Measurements from ENCODE around the gene SLC38A11. TPM values are rescaled to one million over a fixed set of nuclear protein-coding genes. Genes with fewer than 3 reads are reported as not detected.
A peak's percentile ranks its signal among the peaks of the same experiment; 100 is the strongest.

Gene SLC38A11
- polyA plus RNA-seq, 3 donors = 0.07 TPM; not detected in 2

DNA sequence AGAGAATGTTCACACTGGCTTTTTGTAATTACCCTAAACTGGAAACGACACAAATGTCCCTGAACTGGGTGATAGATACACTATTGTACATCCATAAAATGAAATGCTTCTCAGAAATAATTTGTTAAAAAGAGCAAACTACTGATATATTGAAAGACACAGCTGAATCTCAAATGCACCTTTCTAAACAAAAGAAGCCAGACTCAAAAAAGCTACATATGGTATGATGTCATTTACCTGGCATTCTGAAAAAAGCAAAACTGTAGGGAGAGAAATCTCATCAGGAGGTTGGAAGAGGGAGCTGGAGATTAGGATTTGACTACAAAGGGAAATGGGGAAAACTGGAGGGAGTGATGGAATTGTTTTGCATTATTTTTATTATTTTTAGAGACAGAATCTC, 12.0 kb downstream of the SLC38A11 start:
- Mint-ChIP-seq H3K4me3 (no peak overlapping the region), H3K27me3 (ENCODE audit: low read depth in 3 of 3) (peaks cover 0 to 1% (median 0%) of the 10 kb centered on the region in 3 donors), H3K36me3 (no peaks in the 10 kb centered on the region), H3K4me1 (no peaks in the 10 kb centered on the region), H3K9me3 (no peaks in the 10 kb centered on the region), H3K27ac (no peak overlapping the region)
- H3K4me3 ChIP-seq (replicated peaks in 1 of 3; ENCODE audit: low read depth in 2 of 3, low read length in 3 of 3) = no peak overlapping the region
- no peaks in the 10 kb centered on the region for H4K20me1 ChIP-seq (ENCODE audit: insufficient read depth, low read length)
- no peak for DNase-seq
- H3K4me1 ChIP-seq (ENCODE audit: control insufficient read depth in 1 of 2, insufficient read depth in 2 of 2, low read length in 2 of 2) = peaks cover 0 to under 1% of the 10 kb centered on the region in 2 donors
- no peaks in the 10 kb centered on the region for H3K36me3 ChIP-seq (replicated peaks in 1 of 2; ENCODE audit: control insufficient read depth in 1 of 2, insufficient read depth in 2 of 2, low read length in 2 of 2)
- no peaks in the 10 kb centered on the region for H3K27me3 ChIP-seq (ENCODE audit: control insufficient read depth in 2 of 2, insufficient read depth in 2 of 2, low read length in 2 of 2)
- no peak overlapping the region for H2AFZ ChIP-seq (ENCODE audit: insufficient read depth, low read depth, low read length, poor library complexity, severe bottlenecking)
- no peak overlapping the region for H3K4me2 ChIP-seq (replicated peaks; ENCODE audit: extremely low read depth, low read length, poor library complexity, severe bottlenecking)
- no peak overlapping the region for H3K9ac ChIP-seq (ENCODE audit: insufficient read depth, low read length, poor library complexity, severe bottlenecking)
- no peaks in the 10 kb centered on the region for H3K9me3 ChIP-seq (replicated peaks in 1 of 2; ENCODE audit: control insufficient read depth in 1 of 2, insufficient read depth in 1 of 2, low read length in 2 of 2)
- H3K27ac ChIP-seq (ENCODE audit: low read depth in 1 of 2, low read length in 2 of 2) = no peak overlapping the region
- intact Hi-C loops (cut with micrococcal nuclease) = no loop called here
- H3K79me2 ChIP-seq (ENCODE audit: insufficient read depth, low read length) = no peaks in the 10 kb centered on the region
- TF ChIP-seq, protein P1, sequence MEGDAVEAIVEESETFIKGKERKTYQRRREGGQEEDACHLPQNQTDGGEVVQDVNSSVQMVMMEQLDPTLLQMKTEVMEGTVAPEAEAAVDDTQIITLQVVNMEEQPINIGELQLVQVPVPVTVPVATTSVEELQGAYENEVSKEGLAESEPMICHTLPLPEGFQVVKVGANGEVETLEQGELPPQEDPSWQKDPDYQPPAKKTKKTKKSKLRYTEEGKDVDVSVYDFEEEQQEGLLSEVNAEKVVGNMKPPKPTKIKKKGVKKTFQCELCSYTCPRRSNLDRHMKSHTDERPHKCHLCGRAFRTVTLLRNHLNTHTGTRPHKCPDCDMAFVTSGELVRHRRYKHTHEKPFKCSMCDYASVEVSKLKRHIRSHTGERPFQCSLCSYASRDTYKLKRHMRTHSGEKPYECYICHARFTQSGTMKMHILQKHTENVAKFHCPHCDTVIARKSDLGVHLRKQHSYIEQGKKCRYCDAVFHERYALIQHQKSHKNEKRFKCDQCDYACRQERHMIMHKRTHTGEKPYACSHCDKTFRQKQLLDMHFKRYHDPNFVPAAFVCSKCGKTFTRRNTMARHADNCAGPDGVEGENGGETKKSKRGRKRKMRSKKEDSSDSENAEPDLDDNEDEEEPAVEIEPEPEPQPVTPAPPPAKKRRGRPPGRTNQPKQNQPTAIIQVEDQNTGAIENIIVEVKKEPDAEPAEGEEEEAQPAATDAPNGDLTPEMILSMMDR (IDR thresholded peaks at IDR 0.05) = no peak
- WGBS (ENCODE audit: insufficient coverage) = no CpG with 5 or more reads among the region's 1 CpG

DNA sequence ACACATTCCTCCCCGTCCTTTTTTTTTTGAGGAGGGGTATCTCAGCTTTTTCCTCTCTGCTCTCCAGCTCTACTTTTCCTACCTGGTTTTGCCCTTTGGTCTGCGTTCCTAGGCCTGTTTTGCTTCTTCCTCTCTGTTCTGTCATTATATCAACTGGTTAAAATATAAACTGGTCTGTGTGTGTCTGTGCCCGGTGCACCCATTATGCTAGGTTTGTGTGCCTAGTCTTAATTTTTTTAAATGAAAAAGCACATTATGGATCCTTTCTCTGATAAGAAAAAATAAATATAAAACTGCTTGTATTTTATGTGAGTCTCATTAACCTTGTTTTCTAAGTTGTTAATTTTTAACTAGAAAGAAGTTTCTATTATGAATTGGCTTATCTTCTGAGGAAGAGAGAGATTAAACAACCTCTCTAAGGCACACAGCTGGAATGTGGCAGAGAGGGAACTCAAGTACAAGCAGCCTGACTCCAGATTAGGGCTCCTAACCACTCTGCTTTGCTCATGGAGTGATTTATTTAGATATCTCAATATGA, 17.4 kb downstream of the SLC38A11 start:
- Mint-ChIP-seq H3K27me3 (ENCODE audit: low read depth in 3 of 3) (no peaks in the 10 kb centered on the region), H3K9me3 (no peaks in the 10 kb centered on the region), H3K4me1 (peaks cover 9% of the 10 kb centered on the region), H3K4me3 (no peak overlapping the region), H3K36me3 (no peaks in the 10 kb centered on the region), H3K27ac (no peak overlapping the region)
- no peaks in the 10 kb centered on the region for H3K27me3 ChIP-seq (ENCODE audit: control insufficient read depth in 2 of 2, insufficient read depth in 2 of 2, low read length in 2 of 2)
- H3K36me3 ChIP-seq (replicated peaks in 1 of 2; ENCODE audit: control insufficient read depth in 1 of 2, insufficient read depth in 2 of 2, low read length in 2 of 2) = no peaks in the 10 kb centered on the region
- intact Hi-C loops (cut with micrococcal nuclease) = no loop called here
- no peak for DNase-seq
- H2AFZ ChIP-seq (ENCODE audit: insufficient read depth, low read depth, low read length, poor library complexity, severe bottlenecking) = peak overlapping the region; percentile 9
- no CpG with 5 or more reads among the region's 3 CpGs for WGBS (ENCODE audit: insufficient coverage)
- no peaks in the 10 kb centered on the region for H4K20me1 ChIP-seq (ENCODE audit: insufficient read depth, low read length)
- no peaks in the 10 kb centered on the region for H3K9me3 ChIP-seq (replicated peaks in 1 of 2; ENCODE audit: control insufficient read depth in 1 of 2, insufficient read depth in 1 of 2, low read length in 2 of 2)
- H3K9ac ChIP-seq (ENCODE audit: insufficient read depth, low read length, poor library complexity, severe bottlenecking) = no peak overlapping the region
- no peak overlapping the region for H3K27ac ChIP-seq (ENCODE audit: low read depth in 1 of 2, low read length in 2 of 2)
- H3K4me3 ChIP-seq (replicated peaks in 1 of 3; ENCODE audit: low read depth in 2 of 3, low read length in 3 of 3) = no peak overlapping the region
- no peak overlapping the region for H3K4me2 ChIP-seq (replicated peaks; ENCODE audit: extremely low read depth, low read length, poor library complexity, severe bottlenecking)
- H3K4me1 ChIP-seq (ENCODE audit: control insufficient read depth in 1 of 2, insufficient read depth in 2 of 2, low read length in 2 of 2) = peaks cover 5 to 8% of the 10 kb centered on the region in 2 donors
- TF ChIP-seq, protein P1 (IDR thresholded peaks at IDR 0.05) = no peak
- H3K79me2 ChIP-seq (ENCODE audit: insufficient read depth, low read length) = no peaks in the 10 kb centered on the region
